HepG2 (cell line): ENCODE data around the gene CDH1. TPM values are rescaled to one million over a fixed set of nuclear protein-coding genes. Genes with fewer than 3 reads are reported as not detected.

Experiments
- CREM ChIP-seq, 2 experiments: sonication (generic) in 1 of 2; formaldehyde crosslinking in 1 of 2; IDR thresholded peaks; 2 replicates each; pipeline versions ENCODE4 v1.4.0 to v1.6.1; 2016 to 2020; ENCODE audit warnings: antibody characterized with exemption in 1 of 2, mild to moderate bottlenecking in 1 of 2, missing genetic modification reagents in 1 of 2
- DMTF1 ChIP-seq: sonication (generic); formaldehyde crosslinking; IDR thresholded peaks from 2 replicates; pipeline ENCODE4 v1.4.0; 2020; ENCODE audit warnings: mild to moderate bottlenecking, missing genetic modification reagents
- FLYWCH1 ChIP-seq: sonication (generic); formaldehyde crosslinking; IDR thresholded peaks from 2 replicates; pipeline ENCODE4 v1.8.1; 2023; ENCODE audit warnings: mild to moderate bottlenecking, missing genetic modification reagents
- HHEX ChIP-seq: IDR thresholded peaks from 2 replicates; pipeline ENCODE4 v1.6.1; 2016; ENCODE audit warnings: control low read depth
- HIC2 ChIP-seq: sonication (generic); formaldehyde crosslinking; IDR thresholded peaks from 2 replicates; pipeline ENCODE4 v1.9.0; 2022; ENCODE audit warnings: low read depth, missing genetic modification reagents
- KAT8 ChIP-seq: IDR thresholded peaks from 2 replicates; pipeline ENCODE4 v1.6.1; 2016; ENCODE audit warnings: missing genetic modification reagents, missing compliant biosample characterization
- MIER2 ChIP-seq: IDR thresholded peaks from 2 replicates; pipeline ENCODE4 v1.6.1; 2016; ENCODE audit warnings: missing biosample characterization, missing genetic modification reagents
- MLXIP ChIP-seq: sonication (generic); formaldehyde crosslinking; IDR thresholded peaks from 2 replicates; pipeline ENCODE4 v1.9.0; 2021; ENCODE audit warnings: missing genetic modification reagents, borderline replicate concordance
- MNT ChIP-seq: fragments of 450-650 bp; IDR thresholded peaks from 2 replicates; pipeline ENCODE4 v1.6.1; 2016
- NFE2L1 ChIP-seq: sonication (generic); formaldehyde crosslinking; IDR thresholded peaks from 2 replicates; pipeline ENCODE4 v1.4.0; 2020; ENCODE audit warnings: missing genetic modification reagents, mild to moderate bottlenecking, borderline replicate concordance
- POGK ChIP-seq: sonication (generic); formaldehyde crosslinking; conservative IDR thresholded peaks from 2 replicates; pipeline ENCODE4 v1.8.0; 2022; ENCODE audit warnings: mild to moderate bottlenecking, moderate library complexity, missing genetic modification reagents
- ZNF431 ChIP-seq: sonication (generic); formaldehyde crosslinking; IDR thresholded peaks from 2 replicates; pipeline ENCODE4 v1.9.0; 2022; ENCODE audit warnings: missing genetic modification reagents, low read depth, mild to moderate bottlenecking, borderline replicate concordance
- ZSCAN5A ChIP-seq: sonication (generic); formaldehyde crosslinking; IDR thresholded peaks from 2 replicates; pipeline ENCODE4 v1.8.0; 2022; ENCODE audit warnings: mild to moderate bottlenecking, missing genetic modification reagents, borderline replicate concordance
- polyA plus RNA-seq, 8 experiments: library from polyadenylated mRNA; depleted of rRNA in 3 of 8; stranded (reverse) in 7 of 8; unstranded in 1 of 8; fragments of >200 nt; fragmentation: Illumina TruSeq in 4 of 8; extraction: Trizol in 4 of 8; gene quantifications; 2 replicates each; pipeline versions ENCODE4 v1.2.1 to v1.2.3, GENCODE V29; 2011 to 2016; ENCODE audit warnings: low read depth in 4 of 8, missing spikeins in 1 of 8, mixed read lengths in 1 of 8; ENCODE audit not compliant: insufficient read depth in 1 of 8
- total RNA-seq, 5 experiments: library from RNA; depleted of rRNA; stranded (reverse); fragments of >200 nt; fragmentation: Illumina TruSeq; extraction: Trizol; gene quantifications; 2 replicates each; pipeline ENCODE4 v1.2.3, GENCODE V29; 2016; ENCODE audit warnings: low read depth in 1 of 5

CDH1 gene
- total and polyA plus RNA-seq, 2 of the 13 experiments (the other 11 are each of a cell fraction or from before 2014, with no cell fraction given), result 0.95 to 9.8 TPM

- TF ChIP-seq POGK (CRISPR knock-in tag) (peak; percentile 66; the same call in 1 of the 2 replicates), DMTF1 (CRISPR knock-in tag) (no peak), MLXIP (CRISPR knock-in tag) (no peak), NFE2L1 (no peak), ZSCAN5A (CRISPR knock-in tag) (no peak), ZNF431 (no peak), KAT8 (CRISPR knock-in tag) (peak; percentile 43; the same call in 1 of the 2 replicates), HIC2 (CRISPR knock-in tag) (peak; percentile 90), CREM (IDR thresholded peaks at IDR 0.05) (no peak), CREM (CRISPR knock-in tag; IDR thresholded peaks at IDR 0.05) (no peak), MIER2 (CRISPR knock-in tag) (0 out of 2 replicates have a peak, but pooled peaks have one; percentile 36), MNT (no peak), FLYWCH1 (CRISPR knock-in tag) (no peak), HHEX (CRISPR knock-in tag) (no peak)
These were observed 29.5 kb upstream of the CDH1 start (continued) for GRCh38 chr16:68707340-68708152.
